ENCODE data around the gene SRY.
"Not testable (repeated sequence)": the region's sequence is repeated elsewhere in the genome, so short reads cannot be mapped to it uniquely, and the experiment has no call there.

- not testable (repeated sequence) for TF ChIP-seq POLR2A, CTCF (IDR thresholded peaks at IDR 0.05)
These were observed 29.8 kb upstream of the SRY start for GRCh38 chrY:2817146-2817896.

Measured in uterus (tissue), 2 donors.